Sigmoid colon (tissue), 3 donors: Measurements from ENCODE around the gene GSN.

Experiments
- CTCF ChIP-seq, 4 experiments: fragments of 450-650 bp in 3 of 4; fragments of 200-600 bp in 1 of 4; IDR thresholded peaks; one replicate each; pipeline ENCODE4 v1.5.1; 2016 to 2019; ENCODE audit warnings: antibody characterized with exemption in 4 of 4, mild to moderate bottlenecking in 3 of 4, moderate library complexity in 2 of 4
- POLR2A ChIP-seq, 2 donors: fragments of 450-650 bp; IDR thresholded peaks; one replicate each; pipeline ENCODE4 v1.6.1; 2016; ENCODE audit warnings: antibody characterized with exemption in 2 of 2, mild to moderate bottlenecking in 2 of 2, moderate library complexity in 2 of 2

- peak; percentile 24 to 45 for TF ChIP-seq POLR2A (IDR thresholded peaks at IDR 0.05)
- TF ChIP-seq CTCF (IDR thresholded peaks at IDR 0.05): no peak
Observed at GRCh38 chr9:121268851-121269641, 1.1 kb downstream of the GSN start.
